GM12878 (cell line): ENCODE results near the gene HHAT. TPM values are rescaled to one million over a fixed set of nuclear protein-coding genes. Genes with fewer than 3 reads are reported as not detected.

Source experiments
- ATAC-seq: fragments of 200-7000 bp; cut with Tn5 transposase; 3 replicates; pipeline ENCODE4 v1.9.1; 2020; ENCODE audit warnings: mild to moderate bottlenecking, moderate library complexity
- BruUV-seq: library from RNA; stranded (reverse); fragments of 400-500 nt; replicated peaks from 2 replicates; lab custom pipeline; 2021; lab: Mats Ljungman, UMichigan
- CTCF ChIA-PET: fragments of 300-600 bp; sonication (Branson Sonifier 250); formaldehyde crosslinking; extraction: SDS; loops from one replicate; lab custom pipeline; 2021; ENCODE audit warnings: inconsistent platforms; lab: Yijun Ruan, JAX
- POLR2A ChIA-PET: fragments of 350-600 bp; formaldehyde crosslinking; extraction: SDS; loops from one replicate; lab custom pipeline; 2021; ENCODE audit warnings: inconsistent platforms; lab: Charles Lee
- RAD21 ChIA-PET: fragments of 300-600 bp; sonication (Branson Sonifier 250); formaldehyde crosslinking; loops from one replicate; lab custom pipeline; 2023; ENCODE audit warnings: antibody characterized with exemption; ENCODE audit not compliant: unreplicated experiment; lab: Charles Lee
- SMC1A ChIA-PET: fragments of 300-600 bp; sonication (Branson Sonifier 250); formaldehyde crosslinking; loops from one replicate; lab custom pipeline; 2023; ENCODE audit not compliant: unreplicated experiment, uncharacterized antibody; lab: Charles Lee
- DNase-seq: peaks from one replicate; pipeline ENCODE4 v3.0.0-alpha.2; 2011; ENCODE audit warnings: low read depth, low spot score
- FAIRE-seq: peaks from 3 replicates; lab custom pipeline; 2011; peaks lifted over from hg19 to GRCh38; lab: Jason Lieb, UNC
- H2AFZ ChIP-seq: 2 replicates; pipeline ENCODE4 v1.6.0; 2011; ENCODE audit warnings: low read depth, low read length, control low read depth; ENCODE audit not compliant: control insufficient read depth
- H3K27ac ChIP-seq: 2 replicates; pipeline ENCODE4 v1.5.1; 2011; ENCODE audit warnings: control low read depth; ENCODE audit not compliant: control insufficient read depth, insufficient read depth
- H3K27me3 ChIP-seq, 2 experiments: replicated peaks in 1 of 2; 2 replicates each; pipeline versions ENCODE4 v1.6.0 to v1.6.1; 2011; ENCODE audit warnings: low read length in 1 of 2; ENCODE audit not compliant: control insufficient read depth in 2 of 2, insufficient read depth in 2 of 2
- H3K36me3 ChIP-seq, 2 experiments: 2 replicates each; pipeline ENCODE4 v1.5.1; 2011; ENCODE audit warnings: low read length in 1 of 2; ENCODE audit not compliant: control insufficient read depth in 2 of 2, insufficient read depth in 2 of 2
- H3K4me1 ChIP-seq: 2 replicates; pipeline ENCODE4 v1.6.1; 2011; ENCODE audit warnings: mild to moderate bottlenecking, low read length, moderate library complexity, mixed read lengths; ENCODE audit not compliant: control insufficient read depth, insufficient read depth
- H3K4me2 ChIP-seq: 2 replicates; pipeline ENCODE4 v1.6.0; 2011; ENCODE audit warnings: control low read depth; ENCODE audit not compliant: control insufficient read depth, insufficient read depth
- H3K4me3 ChIP-seq: fragments of 200-600 bp; sonication (generic); 2 replicates; pipeline ENCODE4 v1.5.1; 2016
- H3K79me2 ChIP-seq: 2 replicates; pipeline ENCODE4 v1.6.0; 2011; ENCODE audit warnings: low read length; ENCODE audit not compliant: control insufficient read depth, insufficient read depth
- H3K9ac ChIP-seq: 2 replicates; pipeline ENCODE4 v1.8.0; 2011; ENCODE audit warnings: low read length, control low read depth, mixed read lengths; ENCODE audit not compliant: control insufficient read depth, insufficient read depth
- H3K9me3 ChIP-seq: replicated peaks from 3 replicates; pipeline ENCODE4 v1.5.1; 2011; ENCODE audit warnings: mild to moderate bottlenecking, low read length; ENCODE audit not compliant: control insufficient read depth, insufficient read depth
- H4K20me1 ChIP-seq: 2 replicates; pipeline ENCODE4 v1.6.0; 2011; ENCODE audit not compliant: control insufficient read depth, insufficient read depth
- MTA2 ChIP-seq: fragments of 450-650 bp; IDR thresholded peaks from 2 replicates; pipeline ENCODE4 v1.6.1; 2016; ENCODE audit warnings: low read depth, mild to moderate bottlenecking, moderate library complexity
- TCF3 ChIP-seq: IDR thresholded peaks from 2 replicates; pipeline ENCODE4 v1.6.1; 2012; ENCODE audit warnings: low read depth, mild to moderate bottlenecking, low read length, borderline replicate concordance; ENCODE audit not compliant: insufficient read depth
- WGBS: methylation state at CpG from one replicate; pipeline ENCODE4 v1.1.6; 2016; ENCODE audit warnings: low lambda C conversion rate; ENCODE audit not compliant: insufficient replicate concordance, insufficient coverage; ENCODE audit errors: missing lambda C conversion rate; 5-methylcytosine and 5-hydroxymethylcytosine counted together
- in situ Hi-C: fragments of 300-500 bp; cut with MboI; formaldehyde crosslinking; loops from 9 replicates; pipeline ENCODE4 v1.14.3; 2018; ENCODE audit warnings: mixed read lengths
- intact Hi-C: fragments of 100-400 bp; cut with micrococcal nuclease; formaldehyde crosslinking; loops from one replicate; pipeline ENCODE4 v1.14.2; 2022; ENCODE audit not compliant: unreplicated experiment
- polyA plus RNA-seq, 11 experiments: library from polyadenylated mRNA; depleted of rRNA in 4 of 11; unstranded in 6 of 11; stranded (reverse) in 5 of 11; fragments of >200 nt; fragmentation: Nextera tagmentation in 4 of 11; fragmentation: Illumina TruSeq in 1 of 11; extraction: Ambion mirVana in 4 of 11; extraction: Trizol in 1 of 11; gene quantifications; 1 replicate in 1 of 11; 2 replicates in 10 of 11; pipeline versions ENCODE4 v1.2.1 to v1.2.3, GENCODE V29; 2011 to 2016; ENCODE audit warnings: inconsistent platforms in 2 of 11, missing spikeins in 2 of 11, low read depth in 1 of 11
- total RNA-seq, 4 experiments: library from RNA; depleted of rRNA in 3 of 4; stranded (reverse); fragments of >200 nt in 3 of 4; fragmentation: Illumina TruSeq in 1 of 4; extraction: Trizol in 1 of 4; gene quantifications; 2 replicates each; pipeline versions ENCODE4 v1.2.1 to v1.2.3, GENCODE V29; 2013 to 2021
- TF ChIP-seq, protein P1 (sequence below), 3 experiments: IDR thresholded peaks in 2 of 3; conservative IDR thresholded peaks in 1 of 3; 2 replicates each; pipeline ENCODE4 v1.5.1; 2011; ENCODE audit warnings: low read depth in 3 of 3, low read length in 3 of 3, mild to moderate bottlenecking in 3 of 3, control low read depth in 2 of 3, moderate library complexity in 2 of 3, inconsistent platforms in 1 of 3, mixed read lengths in 1 of 3; ENCODE audit not compliant: control insufficient read depth in 2 of 3, insufficient read depth in 1 of 3; ENCODE audit errors: extremely low read depth in 1 of 3

HHAT gene
- total and polyA plus RNA-seq, 10 of the 15 experiments (the other 5 are each of a cell fraction or from before 2014, with no cell fraction given), result 1.2 to 37.6 (median 2.6) TPM

DNA sequence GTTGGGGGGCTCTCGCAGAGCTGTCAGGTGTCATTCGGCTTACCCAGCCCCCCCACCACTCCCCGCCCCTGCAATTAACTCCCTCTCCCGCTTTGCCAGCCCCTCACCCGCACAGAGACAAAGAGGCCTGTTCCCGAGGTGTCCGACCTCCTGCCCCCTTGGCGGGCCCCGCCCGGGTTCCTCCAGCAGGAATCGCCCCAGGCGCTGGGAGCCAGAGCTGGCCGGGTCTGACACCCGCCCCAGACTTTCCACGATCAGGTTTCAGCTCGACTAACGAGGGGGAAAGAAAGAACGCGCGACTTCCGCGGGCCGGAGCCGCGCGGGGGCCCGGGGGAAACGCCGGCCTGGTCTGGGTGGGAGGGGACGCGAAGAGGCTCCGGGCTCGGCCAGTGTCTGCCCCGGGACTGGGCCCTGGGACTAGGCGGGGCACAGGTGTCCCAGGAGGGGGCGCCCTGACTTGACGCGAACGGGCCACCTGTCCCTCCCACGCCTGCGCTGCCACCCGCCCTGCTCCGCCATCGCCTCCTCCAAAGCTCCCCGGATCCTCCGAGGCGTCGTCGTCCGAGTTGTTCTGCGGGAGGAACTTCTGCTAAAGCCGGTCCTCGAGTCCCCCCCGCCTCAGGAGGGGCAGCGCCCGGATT is 36.4 kb upstream of the HHAT start:
- ChIA-PET RAD21 (no interaction called here), POLR2A (no interaction called here), CTCF (interaction anchor here (1.3 kb wide), 1 partner anchor 148 kb away, joined by 4 read pairs; no protein-coding TSS in a partner anchor), SMC1A (interaction anchor here (1.3 to 1.8 kb wide), 2 partner anchors 10 to 19 kb away, joined by 3 read pairs; no protein-coding TSS in a partner anchor)
- no peaks in the 10 kb centered on the region for H4K20me1 ChIP-seq
- in situ Hi-C loops, result no loop called here
- no peaks in the 10 kb centered on the region for H3K4me1 ChIP-seq
- no peak for TF ChIP-seq MTA2
- TF ChIP-seq TCF3, result 0 out of 2 replicates have a peak, but pooled peaks have one; percentile 12
- TF ChIP-seq, protein P1, sequence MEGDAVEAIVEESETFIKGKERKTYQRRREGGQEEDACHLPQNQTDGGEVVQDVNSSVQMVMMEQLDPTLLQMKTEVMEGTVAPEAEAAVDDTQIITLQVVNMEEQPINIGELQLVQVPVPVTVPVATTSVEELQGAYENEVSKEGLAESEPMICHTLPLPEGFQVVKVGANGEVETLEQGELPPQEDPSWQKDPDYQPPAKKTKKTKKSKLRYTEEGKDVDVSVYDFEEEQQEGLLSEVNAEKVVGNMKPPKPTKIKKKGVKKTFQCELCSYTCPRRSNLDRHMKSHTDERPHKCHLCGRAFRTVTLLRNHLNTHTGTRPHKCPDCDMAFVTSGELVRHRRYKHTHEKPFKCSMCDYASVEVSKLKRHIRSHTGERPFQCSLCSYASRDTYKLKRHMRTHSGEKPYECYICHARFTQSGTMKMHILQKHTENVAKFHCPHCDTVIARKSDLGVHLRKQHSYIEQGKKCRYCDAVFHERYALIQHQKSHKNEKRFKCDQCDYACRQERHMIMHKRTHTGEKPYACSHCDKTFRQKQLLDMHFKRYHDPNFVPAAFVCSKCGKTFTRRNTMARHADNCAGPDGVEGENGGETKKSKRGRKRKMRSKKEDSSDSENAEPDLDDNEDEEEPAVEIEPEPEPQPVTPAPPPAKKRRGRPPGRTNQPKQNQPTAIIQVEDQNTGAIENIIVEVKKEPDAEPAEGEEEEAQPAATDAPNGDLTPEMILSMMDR (IDR thresholded peaks at IDR 0.05 in 2 of 3, conservative IDR thresholded peaks at IDR 0.05 in 1 of 3; ENCODE audit: control insufficient read depth in 2 of 3, extremely low read depth in 1 of 3, insufficient read depth in 1 of 3, low read depth in 3 of 3, low read length in 3 of 3), result peak in 2 of 3 experiments; percentile 15 to 23; a peak in 2 of 6 replicates
- no peak overlapping the region for H2AFZ ChIP-seq
- 11% methylated on average over 52 of the region's 56 CpGs for WGBS
- FAIRE-seq, result no peak
- H3K27me3 ChIP-seq, result peaks cover 6% of the 10 kb centered on the region in 2 experiments; a peak in 3 of 4 replicates
- no peak overlapping the region for H3K4me2 ChIP-seq
- no peaks in the 10 kb centered on the region for H3K79me2 ChIP-seq
- H3K9me3 ChIP-seq, result no peaks in the 10 kb centered on the region
- DNase-seq, result no peak
- intact Hi-C loops, result no loop called here
- H3K27ac ChIP-seq, result no peak overlapping the region
- peak; percentile 77 for ATAC-seq
- BruUV-seq, result no TSS peak
- no peak overlapping the region for H3K9ac ChIP-seq
- H3K36me3 ChIP-seq, result no peaks in the 10 kb centered on the region
- no peak overlapping the region for H3K4me3 ChIP-seq
